Activated naive CD4-positive, alpha-beta T cell treated with anti-CD3 and anti-CD28 coated beads, Interleukin-2, amount 50 U/mL, for 24 hours (primary cell): ENCODE measurements around the gene PER2.

Experiments
- H3K27ac Mint-ChIP-seq: one replicate; pipeline ENCODE4 v1.8.0; 2021; ENCODE audit warnings: mild to moderate bottlenecking, mixed read lengths
- H3K27me3 Mint-ChIP-seq: one replicate; pipeline ENCODE4 v1.8.0; 2021; ENCODE audit warnings: mixed read lengths
- H3K36me3 Mint-ChIP-seq: one replicate; pipeline ENCODE4 v1.8.0; 2021; ENCODE audit warnings: mixed read lengths
- H3K4me1 Mint-ChIP-seq: one replicate; pipeline ENCODE4 v1.8.0; 2021; ENCODE audit warnings: mixed read lengths
- H3K4me3 Mint-ChIP-seq: one replicate; pipeline ENCODE4 v1.8.0; 2021; ENCODE audit warnings: mild to moderate bottlenecking, mixed read lengths
- H3K9me3 Mint-ChIP-seq: one replicate; pipeline ENCODE4 v1.8.0; 2021; ENCODE audit warnings: mixed read lengths

PER2 gene

GRCh38 chr2:238238766-238239542, 49.5 kb downstream of the PER2 start:
- no peaks in the 10 kb centered on the region for H3K9me3 Mint-ChIP-seq
- H3K27ac Mint-ChIP-seq: no peak overlapping the region
- H3K27me3 Mint-ChIP-seq: peaks cover 6% of the 10 kb centered on the region
- H3K36me3 Mint-ChIP-seq: no peaks in the 10 kb centered on the region
- H3K4me3 Mint-ChIP-seq: peak overlapping the region; percentile 65
- H3K4me1 Mint-ChIP-seq: peaks cover 7% of the 10 kb centered on the region

GRCh38 chr2:238238311-238238765, 50.1 kb downstream of the PER2 start:
- Mint-ChIP-seq H3K9me3 (no peaks in the 10 kb centered on the region), H3K4me3 (peak overlapping the region; percentile 65), H3K4me1 (peaks cover 9% of the 10 kb centered on the region), H3K36me3 (no peaks in the 10 kb centered on the region), H3K27me3 (peaks cover 6% of the 10 kb centered on the region), H3K27ac (no peak overlapping the region)

- H3K27ac Mint-ChIP-seq: no peak overlapping the region
- H3K9me3 Mint-ChIP-seq: no peaks in the 10 kb centered on the region
- H3K4me1 Mint-ChIP-seq: peaks cover 9% of the 10 kb centered on the region
- peaks cover 6% of the 10 kb centered on the region for H3K27me3 Mint-ChIP-seq
- H3K36me3 Mint-ChIP-seq: no peaks in the 10 kb centered on the region
- no peak overlapping the region for H3K4me3 Mint-ChIP-seq
These were observed 50.8 kb downstream of the PER2 start for GRCh38 chr2:238237431-238238135.

GRCh38 chr2:238236571-238236970, 51.8 kb downstream of the PER2 start:
- no peaks in the 10 kb centered on the region for H3K36me3 Mint-ChIP-seq
- H3K9me3 Mint-ChIP-seq: no peaks in the 10 kb centered on the region
- peaks cover 9% of the 10 kb centered on the region for H3K4me1 Mint-ChIP-seq
- H3K27ac Mint-ChIP-seq: no peak overlapping the region
- H3K27me3 Mint-ChIP-seq: peaks cover 6% of the 10 kb centered on the region
- H3K4me3 Mint-ChIP-seq: no peak overlapping the region

GRCh38 chr2:238235856-238236255, 52.6 kb downstream of the PER2 start:
- peak overlapping the region; percentile 0 for H3K4me3 Mint-ChIP-seq
- peaks cover 6% of the 10 kb centered on the region for H3K27me3 Mint-ChIP-seq
- H3K36me3 Mint-ChIP-seq: no peaks in the 10 kb centered on the region

GRCh38 chr2:238235331-238235732, 53.1 kb downstream of the PER2 start:
- no peaks in the 10 kb centered on the region for H3K36me3 Mint-ChIP-seq
- peaks cover 16% of the 10 kb centered on the region for H3K4me1 Mint-ChIP-seq
- H3K4me3 Mint-ChIP-seq: peak overlapping the region; percentile 66
- H3K27me3 Mint-ChIP-seq: peaks cover 6% of the 10 kb centered on the region
- peak overlapping the region; percentile 33 for H3K27ac Mint-ChIP-seq
- no peaks in the 10 kb centered on the region for H3K9me3 Mint-ChIP-seq

More at GRCh38 chr2:238235856-238236255, 52.6 kb downstream of the PER2 start:
- H3K4me1 Mint-ChIP-seq: peaks cover 10% of the 10 kb centered on the region
- no peaks in the 10 kb centered on the region for H3K9me3 Mint-ChIP-seq
- H3K27ac Mint-ChIP-seq: no peak overlapping the region

GRCh38 chr2:238233625-238234024, 54.8 kb downstream of the PER2 start:
- H3K4me3 Mint-ChIP-seq: peak overlapping the region; percentile 70
- no peaks in the 10 kb centered on the region for H3K9me3 Mint-ChIP-seq
- H3K4me1 Mint-ChIP-seq: peaks cover 23% of the 10 kb centered on the region
- peaks cover 6% of the 10 kb centered on the region for H3K27me3 Mint-ChIP-seq
- no peak overlapping the region for H3K27ac Mint-ChIP-seq
- H3K36me3 Mint-ChIP-seq: peaks cover 2% of the 10 kb centered on the region

- peak overlapping the region; percentile 93 for H3K4me3 Mint-ChIP-seq
- H3K27me3 Mint-ChIP-seq: peaks cover 6% of the 10 kb centered on the region
- no peaks in the 10 kb centered on the region for H3K9me3 Mint-ChIP-seq
- H3K27ac Mint-ChIP-seq: no peak overlapping the region
- H3K4me1 Mint-ChIP-seq: peaks cover 29% of the 10 kb centered on the region
- H3K36me3 Mint-ChIP-seq: peaks cover 2% of the 10 kb centered on the region
These were observed 56.6 kb downstream of the PER2 start for GRCh38 chr2:238231809-238232208.

- H3K27ac Mint-ChIP-seq: peak overlapping the region; percentile 82
- H3K36me3 Mint-ChIP-seq: peaks cover 4% of the 10 kb centered on the region
- H3K4me1 Mint-ChIP-seq: peaks cover 29% of the 10 kb centered on the region
- no peaks in the 10 kb centered on the region for H3K9me3 Mint-ChIP-seq
- H3K4me3 Mint-ChIP-seq: peak overlapping the region; percentile 93
- peaks cover 5% of the 10 kb centered on the region for H3K27me3 Mint-ChIP-seq
These were observed 57.1 kb downstream of the PER2 start for GRCh38 chr2:238231251-238231793.

- no peak overlapping the region for H3K27ac Mint-ChIP-seq
These were observed 57.7 kb downstream of the PER2 start for GRCh38 chr2:238230699-238231098.

GRCh38 chr2:238228700-238229099, 59.7 kb downstream of the PER2 start:
- Mint-ChIP-seq H3K36me3 (peaks cover 6% of the 10 kb centered on the region), H3K27me3 (no peaks in the 10 kb centered on the region), H3K27ac (no peak overlapping the region), H3K9me3 (no peaks in the 10 kb centered on the region), H3K4me3 (no peak overlapping the region), H3K4me1 (peaks cover 25% of the 10 kb centered on the region)

More at GRCh38 chr2:238230699-238231098, 57.7 kb downstream of the PER2 start:
- H3K4me1 Mint-ChIP-seq: peaks cover 29% of the 10 kb centered on the region
- H3K36me3 Mint-ChIP-seq: peaks cover 4% of the 10 kb centered on the region
- no peaks in the 10 kb centered on the region for H3K9me3 Mint-ChIP-seq
- peak overlapping the region; percentile 93 for H3K4me3 Mint-ChIP-seq
- H3K27me3 Mint-ChIP-seq: peaks cover 4% of the 10 kb centered on the region

GRCh38 chr2:238227587-238228032, 60.8 kb downstream of the PER2 start:
- peaks cover 25% of the 10 kb centered on the region for H3K4me1 Mint-ChIP-seq
- H3K27ac Mint-ChIP-seq: no peak overlapping the region
- no peak overlapping the region for H3K4me3 Mint-ChIP-seq
- no peaks in the 10 kb centered on the region for H3K27me3 Mint-ChIP-seq
- H3K9me3 Mint-ChIP-seq: no peaks in the 10 kb centered on the region
- H3K36me3 Mint-ChIP-seq: peaks cover 6% of the 10 kb centered on the region

GRCh38 chr2:238226698-238227586, 61.5 kb downstream of the PER2 start:
- Mint-ChIP-seq H3K27me3 (no peaks in the 10 kb centered on the region), H3K27ac (no peak overlapping the region), H3K9me3 (no peaks in the 10 kb centered on the region), H3K4me1 (peaks cover 25% of the 10 kb centered on the region), H3K36me3 (peaks cover 6% of the 10 kb centered on the region), H3K4me3 (no peak overlapping the region)

GRCh38 chr2:238225911-238226697, 62.3 kb downstream of the PER2 start:
- Mint-ChIP-seq H3K9me3 (no peaks in the 10 kb centered on the region), H3K4me3 (no peak overlapping the region), H3K27me3 (no peaks in the 10 kb centered on the region), H3K27ac (no peak overlapping the region), H3K4me1 (peaks cover 18% of the 10 kb centered on the region), H3K36me3 (peaks cover 6% of the 10 kb centered on the region)
